H1 (cell line): Measurements from ENCODE around the gene COMMD2. TPM values are rescaled to one million over a fixed set of nuclear protein-coding genes. Genes with fewer than 3 reads are reported as not detected.

ENCODE experiments used
- CTCF ChIA-PET: fragments of 300-600 bp; sonication (Branson Sonifier 250); formaldehyde crosslinking; loops from one replicate; lab custom pipeline; 2021; ENCODE audit not compliant: partially characterized antibody; lab: Charles Lee
- POLR2A ChIA-PET: fragments of 300-600 bp; sonication (Branson Sonifier 250); formaldehyde crosslinking; loops from one replicate; lab custom pipeline; 2021; ENCODE audit warnings: inconsistent platforms; ENCODE audit not compliant: partially characterized antibody; lab: Charles Lee
- DNase-seq, 2 experiments: peaks; one replicate each; pipeline versions ENCODE4 v3.0.0 to v3.0.0-alpha.2; 2010 to 2022; ENCODE audit warnings: low spot score in 2 of 2, low read depth in 1 of 2, mixed read lengths in 1 of 2
- FAIRE-seq: peaks from 2 replicates; lab custom pipeline; 2011; peaks lifted over from hg19 to GRCh38; lab: Jason Lieb, UNC
- H2AFZ ChIP-seq: 2 replicates; pipeline ENCODE4 v1.8.1; 2012; ENCODE audit warnings: low read length, inconsistent platforms
- H2AK5ac ChIP-seq: 2 replicates; pipeline ENCODE4 v1.6.1; 2013; ENCODE audit warnings: low read depth, low read length
- H2BK120ac ChIP-seq: replicated peaks from 2 replicates; pipeline ENCODE3; 2013; ENCODE audit warnings: low read depth, low read length, inconsistent platforms
- H2BK12ac ChIP-seq: 2 replicates; pipeline ENCODE4 v1.6.1; 2013; ENCODE audit warnings: low read depth, low read length
- H2BK15ac ChIP-seq: 2 replicates; pipeline ENCODE4 v1.6.1; 2013; ENCODE audit warnings: low read length
- H2BK20ac ChIP-seq: 2 replicates; pipeline ENCODE4 v1.6.1; 2013; ENCODE audit warnings: low read length
- H2BK5ac ChIP-seq: 2 replicates; pipeline ENCODE4 v1.6.1; 2013; ENCODE audit warnings: low read depth, low read length
- H3K14ac ChIP-seq: 2 replicates; pipeline ENCODE4 v1.6.1; 2013; ENCODE audit warnings: inconsistent platforms; ENCODE audit not compliant: insufficient read length
- H3K18ac ChIP-seq: 2 replicates; pipeline ENCODE4 v1.6.1; 2013; ENCODE audit warnings: low read length; ENCODE audit errors: extremely low read depth
- H3K23ac ChIP-seq: 2 replicates; pipeline ENCODE4 v1.6.1; 2013; ENCODE audit warnings: inconsistent platforms; ENCODE audit not compliant: insufficient read length
- H3K23me2 ChIP-seq: 2 replicates; pipeline ENCODE4 v1.6.1; 2013; ENCODE audit warnings: low read depth, low read length
- H3K27ac ChIP-seq: 2 replicates; pipeline ENCODE4 v1.6.1; 2011; ENCODE audit warnings: low read depth, low read length, inconsistent platforms
- H3K27me3 ChIP-seq, 4 experiments: replicated peaks in 1 of 4; 1 replicate in 1 of 4; 2 replicates in 3 of 4; pipeline versions ENCODE4 v1.6.1 to v1.8.1; 2011 to 2013; ENCODE audit warnings: low read length in 3 of 4, mild to moderate bottlenecking in 3 of 4, inconsistent platforms in 2 of 4, mixed read lengths in 2 of 4, moderate library complexity in 1 of 4; ENCODE audit not compliant: control insufficient read depth in 3 of 4, insufficient read depth in 3 of 4; ENCODE audit errors: extremely low read depth in 1 of 4
- H3K36me3 ChIP-seq, 4 experiments: 2 replicates each; pipeline versions ENCODE4 v1.6.1 to v1.8.1; 2011 to 2013; ENCODE audit warnings: mild to moderate bottlenecking in 4 of 4, low read length in 3 of 4, moderate library complexity in 2 of 4, control low read depth in 1 of 4, inconsistent platforms in 1 of 4; ENCODE audit not compliant: insufficient read depth in 4 of 4, control insufficient read depth in 2 of 4
- H3K4ac ChIP-seq: replicated peaks from 2 replicates; pipeline ENCODE3; 2013; ENCODE audit warnings: low read length, low read depth, mixed read lengths, inconsistent platforms; ENCODE audit not compliant: insufficient read length
- H3K4me1 ChIP-seq, 4 experiments: replicated peaks in 1 of 4; 1 replicate in 1 of 4; 2 replicates in 3 of 4; pipeline versions ENCODE4 v1.6.1 to v1.8.1; 2011 to 2013; ENCODE audit warnings: low read length in 3 of 4, inconsistent platforms in 2 of 4, mixed read lengths in 1 of 4; ENCODE audit not compliant: insufficient read depth in 4 of 4, control insufficient read depth in 3 of 4
- H3K4me2 ChIP-seq, 2 experiments: 2 replicates each; pipeline versions ENCODE4 v1.6.1 to v1.8.1; 2011 to 2013; ENCODE audit warnings: low read depth in 2 of 2, low read length in 2 of 2, control low read depth in 1 of 2, inconsistent platforms in 1 of 2, mild to moderate bottlenecking in 1 of 2; ENCODE audit not compliant: insufficient read depth in 1 of 2
- H3K4me3 ChIP-seq, 4 experiments: fragments of 200-600, 300-600 bp in 1 of 4; sonication (generic), shearing (Covaris generic), sonication (Bioruptor Twin) in 1 of 4; 2 replicates each; pipeline versions ENCODE4 v1.5.1 to v1.8.1; 2011 to 2016; ENCODE audit warnings: low read length in 4 of 4, low read depth in 3 of 4, control low read depth in 2 of 4, inconsistent platforms in 2 of 4, mild to moderate bottlenecking in 2 of 4, mixed read lengths in 1 of 4, moderate library complexity in 1 of 4; ENCODE audit not compliant: insufficient read depth in 2 of 4; ENCODE audit errors: extremely low read depth in 1 of 4
- H3K56ac ChIP-seq: replicated peaks from 2 replicates; pipeline ENCODE3; 2013; ENCODE audit warnings: low read depth, mild to moderate bottlenecking, mixed read lengths, low read length, inconsistent platforms; ENCODE audit not compliant: insufficient read length
- H3K79me1 ChIP-seq: 2 replicates; pipeline ENCODE4 v1.6.1; 2013; ENCODE audit warnings: low read depth, low read length, control low read depth
- H3K79me2 ChIP-seq, 2 experiments: 2 replicates each; pipeline versions ENCODE4 v1.6.1 to v1.8.1; 2012 to 2013; ENCODE audit warnings: low read length in 2 of 2, mild to moderate bottlenecking in 2 of 2, inconsistent platforms in 1 of 2; ENCODE audit not compliant: insufficient read depth in 2 of 2, control insufficient read depth in 1 of 2
- H3K9ac ChIP-seq, 4 experiments: replicated peaks in 1 of 4; 1 replicate in 1 of 4; 2 replicates in 3 of 4; pipeline versions ENCODE4 v1.6.1 to v1.8.1; 2011 to 2013; ENCODE audit warnings: low read depth in 3 of 4, low read length in 3 of 4, control low read depth in 2 of 4, mild to moderate bottlenecking in 2 of 4, moderate library complexity in 2 of 4, inconsistent platforms in 1 of 4; ENCODE audit errors: extremely low read depth in 1 of 4
- H3K9me3 ChIP-seq, 2 experiments: 2 replicates each; pipeline versions ENCODE4 v1.6.1 to v1.8.1; 2012 to 2013; ENCODE audit warnings: mild to moderate bottlenecking in 2 of 2, moderate library complexity in 2 of 2, control low read depth in 1 of 2, inconsistent platforms in 1 of 2, low read depth in 1 of 2, low read length in 1 of 2, mixed read lengths in 1 of 2; ENCODE audit not compliant: insufficient read depth in 2 of 2
- H4K20me1 ChIP-seq, 2 experiments: replicated peaks in 1 of 2; 2 replicates each; pipeline versions ENCODE3 to v1.8.1; 2011 to 2013; ENCODE audit warnings: inconsistent platforms in 2 of 2, low read length in 2 of 2, mild to moderate bottlenecking in 1 of 2; ENCODE audit not compliant: insufficient read depth in 2 of 2, control insufficient read depth in 1 of 2
- H4K5ac ChIP-seq: 2 replicates; pipeline ENCODE4 v1.6.1; 2013; ENCODE audit warnings: low read length, low read depth, mixed read lengths, inconsistent platforms; ENCODE audit not compliant: insufficient read length
- H4K8ac ChIP-seq: 2 replicates; pipeline ENCODE4 v1.8.0; 2013; ENCODE audit warnings: mild to moderate bottlenecking, moderate library complexity, low read length, inconsistent platforms; ENCODE audit not compliant: insufficient read depth; ENCODE audit errors: extremely low read depth
- H4K91ac ChIP-seq: replicated peaks from 2 replicates; pipeline ENCODE3; 2013; ENCODE audit warnings: low read length, mixed read lengths, inconsistent platforms; ENCODE audit not compliant: insufficient read length
- E2F6 ChIP-seq: IDR thresholded peaks from 2 replicates; pipeline ENCODE4 v1.6.1; 2012; ENCODE audit warnings: inconsistent platforms
- SAP30 ChIP-seq: fragments of 300-600 bp; sonication (generic); IDR thresholded peaks from 2 replicates; pipeline ENCODE4 v1.7.1; 2012; ENCODE audit warnings: low read length, moderate library complexity, mild to moderate bottlenecking, inconsistent platforms; ENCODE audit not compliant: insufficient read depth, insufficient replicate concordance
- SIX5 ChIP-seq: IDR thresholded peaks from 2 replicates; pipeline ENCODE4 v1.6.1; 2011; ENCODE audit warnings: mild to moderate bottlenecking, low read depth, low read length
- SP1 ChIP-seq: IDR thresholded peaks from 2 replicates; pipeline ENCODE4 v1.6.1; 2011; ENCODE audit warnings: low read depth, low read length
- YY1 ChIP-seq: IDR thresholded peaks from 2 replicates; pipeline ENCODE4 v1.6.1; 2011; ENCODE audit warnings: low read depth, mild to moderate bottlenecking, low read length
- WGBS, 2 experiments: shearing (Covaris generic) in 1 of 2; methylation state at CpG; one replicate each; pipeline versions ENCODE4 v1.1.6 to v1.1.7; 2013 to 2015; ENCODE audit warnings: low lambda C conversion rate in 2 of 2, mixed read lengths in 2 of 2, inconsistent platforms in 1 of 2, low coverage in 1 of 2, missing lambda C conversion rate in 1 of 2; ENCODE audit not compliant: insufficient replicate concordance in 2 of 2, insufficient coverage in 1 of 2, insufficient read length in 1 of 2; ENCODE audit errors: extremely low coverage in 1 of 2, missing lambda C conversion rate in 1 of 2; 5-methylcytosine and 5-hydroxymethylcytosine counted together
- polyA plus RNA-seq, 7 experiments: library from polyadenylated mRNA; depleted of rRNA in 3 of 7; stranded (reverse) in 5 of 7; unstranded in 2 of 7; fragments of >200 nt in 5 of 7; fragments of 200-250 nt in 2 of 7; gene quantifications; 1 replicate in 5 of 7; 2 replicates in 1 of 7; 4 replicates in 1 of 7; pipeline versions ENCODE4 v1.2.1 to v1.2.3, GENCODE V29; 2011 to 2013; ENCODE audit warnings: missing spikeins in 2 of 7, mixed read lengths in 2 of 7
- total RNA-seq: library from RNA; stranded (reverse); fragmentation: NEBNext Ultra II Directional; extraction: Animal tissue kit (Norgen Biotek cat#: 25700); gene quantifications from 2 replicates; pipeline ENCODE4 v1.2.1, GENCODE V29; 2021

Gene COMMD2
- total and polyA plus RNA-seq, 2 of the 8 experiments (the other 6 are each of a cell fraction or from before 2014, with no cell fraction given), result 20.2 to 57.2 TPM

- POLR2A ChIA-PET, result interaction anchor here (1.0 kb wide), 1 partner anchor 16 kb away, joined by 3 read pairs; the partner anchor contains the start of gene COMMD2
- 80% methylated on average over 2 of the region's 2 CpGs; no CpG with 5 or more reads in 1 of the 2 experiments for WGBS, 2 experiments
- no peak for DNase-seq
Measured at GRCh38 chr3:149736175-149736952, 15.9 kb downstream of the COMMD2 start.

More at GRCh38 chr3:149736175-149736952, 15.9 kb downstream of the COMMD2 start:
- H2AK5ac ChIP-seq, result no peak overlapping the region
- no peak overlapping the region for H3K27ac ChIP-seq
- no peaks in the 10 kb centered on the region for H3K27me3 ChIP-seq
- H3K23me2 ChIP-seq, result no peaks in the 10 kb centered on the region
- no peak overlapping the region for H3K56ac ChIP-seq
- H4K20me1 ChIP-seq, result no peaks in the 10 kb centered on the region
- H2BK5ac ChIP-seq, result no peak overlapping the region
- no peak for TF ChIP-seq SIX5
- no peak for TF ChIP-seq SP1
- TF ChIP-seq SAP30, result no peak
- no peak for TF ChIP-seq E2F6
- TF ChIP-seq YY1, result no peak
- H2AFZ ChIP-seq, result no peak overlapping the region
- no peak overlapping the region for H3K4me3 ChIP-seq
- H3K23ac ChIP-seq, result no peak overlapping the region
- H3K14ac ChIP-seq, result no peak overlapping the region
- no peaks in the 10 kb centered on the region for H3K79me1 ChIP-seq
- no peak overlapping the region for H4K91ac ChIP-seq
- CTCF ChIA-PET, result interaction anchor here (0.6 to 1.4 kb wide), 2 partner anchors 169 to 243 kb away, joined by 3 read pairs; no protein-coding TSS in a partner anchor
- no peak overlapping the region for H2BK120ac ChIP-seq
- H3K18ac ChIP-seq, result no peak overlapping the region
- H3K36me3 ChIP-seq, result peaks cover 0 to 6% (median 4%) of the 10 kb centered on the region in 4 experiments; a peak in 4 of 8 replicates
- no peak overlapping the region for H4K5ac ChIP-seq
- no peak overlapping the region for H2BK20ac ChIP-seq
- no peaks in the 10 kb centered on the region for H3K79me2 ChIP-seq
- no peak overlapping the region for H3K4me2 ChIP-seq
- H3K9me3 ChIP-seq, result no peaks in the 10 kb centered on the region
- H2BK15ac ChIP-seq, result no peak overlapping the region
- H3K9ac ChIP-seq, result no peak overlapping the region
- H2BK12ac ChIP-seq, result no peak overlapping the region
- H3K4me1 ChIP-seq, result no peaks in the 10 kb centered on the region
- H3K4ac ChIP-seq, result no peak overlapping the region
- no peak overlapping the region for H4K8ac ChIP-seq
- no peak for FAIRE-seq
